ENCODE data around the gene DCTN1.

DCTN1 gene

GRCh38 chr2:74425523-74425922, 45.4 kb upstream of the DCTN1 start:
- peaks cover 67% of the 10 kb centered on the region for H3K36me3 ChIP-seq (ENCODE audit: low read depth)
- no peak for TF ChIP-seq CTCF (IDR thresholded peaks at IDR 0.05; ENCODE audit: poor library complexity, severe bottlenecking)
- ATAC-seq (ENCODE audit: low read depth) (peak; percentile 70), DNase-seq (ENCODE audit: low spot score) (peak; percentile 84)
- no peak overlapping the region for H3K4me3 ChIP-seq (ENCODE audit: severe bottlenecking)
- peak overlapping the region; percentile 92 for H3K27ac ChIP-seq (ENCODE audit: poor library complexity, severe bottlenecking)
- no peaks in the 10 kb centered on the region for H3K9me3 ChIP-seq (ENCODE audit: severe bottlenecking)
- no peaks in the 10 kb centered on the region for H3K27me3 ChIP-seq (ENCODE audit: insufficient read depth, poor library complexity, severe bottlenecking)
- peaks cover 30% of the 10 kb centered on the region for H3K4me1 ChIP-seq (ENCODE audit: insufficient read depth, poor library complexity, severe bottlenecking)

GRCh38 chr2:74424995-74425406, 44.9 kb upstream of the DCTN1 start:
- no peak for ATAC-seq (ENCODE audit: low read depth)
- Histone ChIP-seq H3K27ac (ENCODE audit: poor library complexity, severe bottlenecking) (peak overlapping the region; percentile 92), H3K4me1 (ENCODE audit: insufficient read depth, poor library complexity, severe bottlenecking) (peaks cover 27% of the 10 kb centered on the region), H3K4me3 (ENCODE audit: severe bottlenecking) (no peak overlapping the region), H3K9me3 (ENCODE audit: severe bottlenecking) (no peaks in the 10 kb centered on the region), H3K27me3 (ENCODE audit: insufficient read depth, poor library complexity, severe bottlenecking) (no peaks in the 10 kb centered on the region), H3K36me3 (ENCODE audit: low read depth) (peaks cover 62% of the 10 kb centered on the region)
- no peak for TF ChIP-seq CTCF (IDR thresholded peaks at IDR 0.05; ENCODE audit: poor library complexity, severe bottlenecking)
- no peak for DNase-seq (ENCODE audit: low spot score)

- Histone ChIP-seq H3K4me1 (ENCODE audit: insufficient read depth, poor library complexity, severe bottlenecking) (peaks cover 27% of the 10 kb centered on the region), H3K36me3 (ENCODE audit: low read depth) (peaks cover 56% of the 10 kb centered on the region), H3K4me3 (ENCODE audit: severe bottlenecking) (no peak overlapping the region), H3K27me3 (ENCODE audit: insufficient read depth, poor library complexity, severe bottlenecking) (no peaks in the 10 kb centered on the region), H3K27ac (ENCODE audit: poor library complexity, severe bottlenecking) (peak overlapping the region; percentile 92), H3K9me3 (ENCODE audit: severe bottlenecking) (no peaks in the 10 kb centered on the region)
- DNase-seq (ENCODE audit: low spot score) (no peak), ATAC-seq (ENCODE audit: low read depth) (no peak)
- TF ChIP-seq CTCF (IDR thresholded peaks at IDR 0.05; ENCODE audit: poor library complexity, severe bottlenecking) = no peak
Measured at GRCh38 chr2:74424139-74424992, 44.3 kb upstream of the DCTN1 start.

- TF ChIP-seq CTCF (IDR thresholded peaks at IDR 0.05; ENCODE audit: poor library complexity, severe bottlenecking) = no peak
- Histone ChIP-seq H3K4me1 (ENCODE audit: insufficient read depth, poor library complexity, severe bottlenecking) (peaks cover 27% of the 10 kb centered on the region), H3K4me3 (ENCODE audit: severe bottlenecking) (no peak overlapping the region), H3K36me3 (ENCODE audit: low read depth) (peaks cover 47% of the 10 kb centered on the region), H3K27ac (ENCODE audit: poor library complexity, severe bottlenecking) (peak overlapping the region; percentile 92), H3K9me3 (ENCODE audit: severe bottlenecking) (no peaks in the 10 kb centered on the region), H3K27me3 (ENCODE audit: insufficient read depth, poor library complexity, severe bottlenecking) (no peaks in the 10 kb centered on the region)
- DNase-seq (ENCODE audit: low spot score) (no peak), ATAC-seq (ENCODE audit: low read depth) (no peak)
Measured at GRCh38 chr2:74423231-74424095, 43.4 kb upstream of the DCTN1 start.

All from RWPE2 (cell line).